Measurements from ENCODE around the gene C1orf185. TPM values are rescaled to one million over a fixed set of nuclear protein-coding genes. Genes with fewer than 3 reads are reported as not detected.

C1orf185 gene
- total and polyA plus RNA-seq, 2 of the 4 experiments (the other 2 are of a cell fraction) = not detected

GRCh38 chr1:51147394-51147793 lies 45.4 kb downstream of the C1orf185 start:
- DNase-seq (no peak), ATAC-seq (ENCODE audit: low read depth) (no peak)
- Histone ChIP-seq H3K23ac (ENCODE audit: low read depth, low read length) (no peak overlapping the region), H3K9me3 (ENCODE audit: control insufficient read depth, insufficient read depth, low read length) (no peaks in the 10 kb centered on the region), H3K4ac (ENCODE audit: low read depth, low read length) (no peak overlapping the region), H4K20me1 (ENCODE audit: insufficient read depth, low read length) (no peaks in the 10 kb centered on the region), H4K5ac (ENCODE audit: low read depth, low read length) (no peak overlapping the region), H3K27me3 (ENCODE audit: control insufficient read depth, insufficient read depth, low read length) (peaks cover 2% of the 10 kb centered on the region; the same call in 1 of the 2 replicates), H3K4me3 (ENCODE audit: insufficient read depth, low read depth, low read length) (no peak overlapping the region), H3K36me3 (ENCODE audit: control insufficient read depth, insufficient read depth, low read length) (no peaks in the 10 kb centered on the region), H3K4me1 (ENCODE audit: control insufficient read depth, insufficient read depth, low read length) (no peaks in the 10 kb centered on the region), H3K56ac (ENCODE audit: extremely low read depth, insufficient read depth, low read length) (no peak overlapping the region), H2AFZ (replicated peaks; ENCODE audit: low read length, poor library complexity) (no peak overlapping the region), H2BK15ac (ENCODE audit: low read depth, low read length) (no peak overlapping the region), H4K8ac (ENCODE audit: low read depth in 2 of 2, low read length in 2 of 2) (no peak overlapping the region), H2BK20ac (ENCODE audit: low read depth, low read length) (no peak overlapping the region), H3K27ac (ENCODE audit: insufficient read depth, low read length) (no peak overlapping the region), H2AK5ac (ENCODE audit: low read depth, low read length) (no peak overlapping the region), H3K9me1 (ENCODE audit: insufficient read depth, low read length) (no peaks in the 10 kb centered on the region), H3K79me1 (ENCODE audit: low read depth in 1 of 2, low read length in 2 of 2) (no peaks in the 10 kb centered on the region), H3K4me2 (ENCODE audit: low read depth, low read length) (no peak overlapping the region), H4K91ac (ENCODE audit: insufficient read depth, low read depth, low read length) (no peak overlapping the region), H2BK5ac (ENCODE audit: low read depth, low read length, poor library complexity, severe bottlenecking) (no peak overlapping the region), H3K9ac (ENCODE audit: low read depth, low read length) (no peak overlapping the region), H3K18ac (ENCODE audit: low read depth, low read length) (no peak overlapping the region), H2AK9ac (replicated peaks; ENCODE audit: low read depth, low read length, poor library complexity) (no peak overlapping the region), H3K14ac (replicated peaks; ENCODE audit: low read depth, low read length) (no peak overlapping the region), H2BK120ac (ENCODE audit: low read depth, low read length) (no peak overlapping the region)
- WGBS, 2 experiments (ENCODE audit: extremely low coverage in 2 of 2, insufficient read length in 1 of 2) = no CpG with 5 or more reads among the region's 2 CpGs
- POLR2A ChIA-PET (ENCODE audit: unreplicated experiment) = no interaction called here
- in situ Hi-C loops (cut with MboI; ENCODE audit: low sequenced_read_pairs) = no loop called here
- dilution Hi-C loops (cut with HindIII; ENCODE audit: low sequenced_read_pairs, unreplicated experiment) = no loop called here
- TF ChIP-seq CEBPB (IDR thresholded peaks at IDR 0.05; ENCODE audit: low read depth, low read length) (no peak), MXI1 (IDR thresholded peaks at IDR 0.05; ENCODE audit: borderline replicate concordance, low read depth, low read length) (no peak), RCOR1 (IDR thresholded peaks at IDR 0.05; ENCODE audit: insufficient replicate concordance, low read length) (no peak), NFE2L2 (IDR thresholded peaks at IDR 0.05; ENCODE audit: low read depth, low read length) (no peak), RAD21 (IDR thresholded peaks at IDR 0.05; ENCODE audit: low read length) (no peak), MAFK (IDR thresholded peaks at IDR 0.05; ENCODE audit: low read depth, low read length) (no peak)
- TF ChIP-seq, protein P1, sequence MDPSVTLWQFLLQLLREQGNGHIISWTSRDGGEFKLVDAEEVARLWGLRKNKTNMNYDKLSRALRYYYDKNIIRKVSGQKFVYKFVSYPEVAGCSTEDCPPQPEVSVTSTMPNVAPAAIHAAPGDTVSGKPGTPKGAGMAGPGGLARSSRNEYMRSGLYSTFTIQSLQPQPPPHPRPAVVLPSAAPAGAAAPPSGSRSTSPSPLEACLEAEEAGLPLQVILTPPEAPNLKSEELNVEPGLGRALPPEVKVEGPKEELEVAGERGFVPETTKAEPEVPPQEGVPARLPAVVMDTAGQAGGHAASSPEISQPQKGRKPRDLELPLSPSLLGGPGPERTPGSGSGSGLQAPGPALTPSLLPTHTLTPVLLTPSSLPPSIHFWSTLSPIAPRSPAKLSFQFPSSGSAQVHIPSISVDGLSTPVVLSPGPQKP (IDR thresholded peaks at IDR 0.05; ENCODE audit: borderline replicate concordance, low read depth, low read length) = no peak
- BruUV-seq (replicated peaks) = no TSS peak
- intact Hi-C loops (cut with micrococcal nuclease) = no loop called here
- CTCF ChIA-PET = no interaction called here
